AG04449 (cell line): ENCODE measurements around the gene XRN1.
"Not testable (repeated sequence)": the region's sequence is repeated elsewhere in the genome, so short reads cannot be mapped to it uniquely, and the experiment has no call there.

Experiments used
- CTCF ChIA-PET: fragments of 350-600 bp; formaldehyde crosslinking; extraction: SDS; loops from one replicate; lab custom pipeline; 2021; ENCODE audit warnings: antibody characterized with exemption; lab: Yijun Ruan, JAX
- POLR2A ChIA-PET: fragments of 400-600, 350-600 bp; formaldehyde crosslinking; extraction: SDS; loops from one replicate; lab custom pipeline; 2020; ENCODE audit warnings: antibody characterized with exemption, inconsistent platforms; lab: Yijun Ruan, JAX
- DNase-seq: peaks from one replicate; pipeline ENCODE4 v3.0.0-alpha.2; 2010; ENCODE audit warnings: low read depth, low spot score
- H3K4me3 ChIP-seq: 2 replicates; pipeline ENCODE4 v1.5.1; 2011; ENCODE audit warnings: low read depth, mild to moderate bottlenecking, control low read depth, low read length
- TF ChIP-seq, protein P1 (sequence below): IDR thresholded peaks from one replicate; pipeline ENCODE4 v1.5.1; 2011; ENCODE audit warnings: mild to moderate bottlenecking, moderate library complexity, low read length, control low read depth, inconsistent platforms; ENCODE audit not compliant: insufficient read depth; ENCODE audit errors: missing control alignments

Gene XRN1

DNA sequence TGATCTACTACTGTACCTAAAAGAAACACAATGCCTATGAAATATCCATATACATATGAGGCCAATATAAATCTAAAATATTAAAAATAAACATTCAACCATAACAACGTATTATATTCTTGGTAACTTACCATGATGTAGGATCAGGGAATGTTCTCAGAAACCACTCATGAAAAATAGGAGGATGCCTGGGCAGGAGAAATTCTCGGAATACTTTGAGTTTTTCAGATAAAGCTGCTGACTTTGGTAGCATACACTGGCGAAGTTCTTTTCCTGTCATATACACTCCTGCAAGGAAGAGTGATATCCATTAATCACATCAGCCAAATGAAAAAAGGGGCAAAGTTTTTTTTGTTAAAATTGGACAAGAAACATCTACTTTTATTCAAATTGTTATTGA is 11.3 kb upstream of the XRN1 start:
- ChIA-PET POLR2A (no interaction called here), CTCF (no interaction called here)
- H3K4me3 ChIP-seq = no peak overlapping the region
- no peak for DNase-seq
- TF ChIP-seq, protein P1, sequence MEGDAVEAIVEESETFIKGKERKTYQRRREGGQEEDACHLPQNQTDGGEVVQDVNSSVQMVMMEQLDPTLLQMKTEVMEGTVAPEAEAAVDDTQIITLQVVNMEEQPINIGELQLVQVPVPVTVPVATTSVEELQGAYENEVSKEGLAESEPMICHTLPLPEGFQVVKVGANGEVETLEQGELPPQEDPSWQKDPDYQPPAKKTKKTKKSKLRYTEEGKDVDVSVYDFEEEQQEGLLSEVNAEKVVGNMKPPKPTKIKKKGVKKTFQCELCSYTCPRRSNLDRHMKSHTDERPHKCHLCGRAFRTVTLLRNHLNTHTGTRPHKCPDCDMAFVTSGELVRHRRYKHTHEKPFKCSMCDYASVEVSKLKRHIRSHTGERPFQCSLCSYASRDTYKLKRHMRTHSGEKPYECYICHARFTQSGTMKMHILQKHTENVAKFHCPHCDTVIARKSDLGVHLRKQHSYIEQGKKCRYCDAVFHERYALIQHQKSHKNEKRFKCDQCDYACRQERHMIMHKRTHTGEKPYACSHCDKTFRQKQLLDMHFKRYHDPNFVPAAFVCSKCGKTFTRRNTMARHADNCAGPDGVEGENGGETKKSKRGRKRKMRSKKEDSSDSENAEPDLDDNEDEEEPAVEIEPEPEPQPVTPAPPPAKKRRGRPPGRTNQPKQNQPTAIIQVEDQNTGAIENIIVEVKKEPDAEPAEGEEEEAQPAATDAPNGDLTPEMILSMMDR = no peak

DNA sequence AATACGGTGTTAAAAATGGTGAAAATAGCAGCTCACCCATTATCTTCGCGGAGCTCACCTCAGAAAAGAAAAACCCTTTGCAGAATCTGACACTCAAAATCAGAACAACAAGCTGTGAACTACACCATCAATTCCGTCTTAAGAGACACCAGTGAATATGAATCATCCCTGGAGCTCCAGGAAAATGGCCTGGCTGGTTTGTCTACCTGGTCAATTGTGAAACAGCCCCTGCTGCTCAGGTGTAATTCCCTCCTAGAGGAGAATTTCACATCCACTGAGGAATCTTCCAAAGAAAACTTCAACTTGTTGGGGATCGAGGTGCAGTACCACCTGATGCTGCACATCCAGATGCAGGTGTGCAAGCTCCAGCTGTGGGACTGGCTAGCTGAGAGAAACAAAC is 3.0 kb upstream of the XRN1 start:
- TF ChIP-seq, protein P1 = no peak
- DNase-seq = no peak
- H3K4me3 ChIP-seq = no peak overlapping the region
- ChIA-PET POLR2A (no interaction called here), CTCF (no interaction called here)

DNA sequence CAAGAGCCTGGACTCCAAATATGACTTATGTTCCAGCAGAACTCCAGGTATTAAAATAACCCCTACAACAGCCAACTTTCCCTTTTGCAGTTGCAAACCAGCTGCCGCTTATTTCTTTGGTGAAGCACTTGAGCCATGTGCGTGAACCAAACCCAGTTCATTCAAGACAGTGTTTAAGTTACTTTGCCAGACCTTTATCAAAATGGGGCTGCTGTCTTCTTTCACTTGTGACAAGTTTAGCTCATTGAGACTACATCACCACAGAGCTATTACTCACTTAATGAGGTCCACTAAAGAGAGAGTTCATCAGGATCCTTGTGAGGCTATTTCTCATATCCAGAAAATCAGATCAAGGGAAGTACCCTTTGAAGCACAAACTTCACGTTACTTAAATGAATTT is 2.4 kb upstream of the XRN1 start:
- TF ChIP-seq, protein P1 = no peak
- ChIA-PET CTCF (no interaction called here), POLR2A (no interaction called here)
- DNase-seq = no peak
- no peak overlapping the region for H3K4me3 ChIP-seq

DNA sequence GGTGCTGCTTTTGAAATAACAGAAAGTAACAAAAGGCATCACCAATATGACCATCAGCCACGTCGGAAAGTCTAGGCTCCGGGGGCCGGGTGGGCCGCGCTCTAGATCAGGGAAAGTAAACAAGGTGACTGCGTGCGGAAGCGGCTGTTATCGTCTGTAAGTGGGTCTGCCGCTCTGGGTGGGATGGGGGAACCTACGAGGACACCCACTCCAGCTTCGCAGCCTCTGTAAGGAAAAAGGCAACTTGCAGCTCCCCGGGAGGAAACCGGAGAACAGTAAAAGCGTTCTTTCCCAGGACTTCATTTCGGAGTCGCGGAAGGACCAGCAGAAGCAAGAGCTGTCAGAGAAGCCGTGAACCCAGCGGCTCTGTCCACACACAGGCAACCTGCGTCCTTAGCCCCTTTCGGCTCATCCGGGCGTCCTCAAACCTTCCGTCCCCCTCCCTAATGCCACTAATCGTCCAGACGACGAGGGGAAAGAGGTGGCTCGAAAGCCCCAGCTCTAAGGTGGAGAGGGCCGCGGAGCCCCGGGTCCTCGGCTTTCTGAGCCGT is 461 bp downstream of the XRN1 start:
- ChIA-PET POLR2A (no interaction called here), CTCF (no interaction called here)
- TF ChIP-seq, protein P1 = no peak
- H3K4me3 ChIP-seq = peak overlapping the region; percentile 98
- DNase-seq = no peak

DNA sequence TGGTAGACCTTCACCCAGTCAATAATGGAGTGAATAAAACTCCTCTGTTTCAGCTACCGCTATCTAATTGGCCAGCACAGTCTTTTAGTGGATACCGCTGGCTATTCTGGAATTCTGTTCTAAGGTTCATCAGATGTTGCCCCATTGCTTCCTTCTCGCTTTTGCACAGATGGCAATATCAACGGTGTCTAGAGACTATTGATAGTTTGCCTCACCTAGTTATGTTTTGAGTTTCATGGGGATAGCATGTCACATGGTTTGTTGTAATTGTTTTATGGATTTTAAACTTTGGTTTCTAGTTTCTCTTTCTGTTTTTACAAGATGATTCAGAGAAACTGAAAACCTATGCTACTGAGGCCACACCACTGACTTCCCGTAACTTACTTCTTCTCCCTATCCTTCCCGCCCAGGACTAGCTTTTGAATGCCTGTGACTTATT is 2.0 kb downstream of the XRN1 start:
- TF ChIP-seq, protein P1 = no peak
- no peak overlapping the region; the same call in 1 of the 2 replicates for H3K4me3 ChIP-seq
- CTCF ChIA-PET = interaction anchor here (1.1 kb wide), 1 partner anchor 8 kb away, joined by 4 read pairs; no protein-coding TSS in a partner anchor
- POLR2A ChIA-PET = no interaction called here
- no peak for DNase-seq

DNA sequence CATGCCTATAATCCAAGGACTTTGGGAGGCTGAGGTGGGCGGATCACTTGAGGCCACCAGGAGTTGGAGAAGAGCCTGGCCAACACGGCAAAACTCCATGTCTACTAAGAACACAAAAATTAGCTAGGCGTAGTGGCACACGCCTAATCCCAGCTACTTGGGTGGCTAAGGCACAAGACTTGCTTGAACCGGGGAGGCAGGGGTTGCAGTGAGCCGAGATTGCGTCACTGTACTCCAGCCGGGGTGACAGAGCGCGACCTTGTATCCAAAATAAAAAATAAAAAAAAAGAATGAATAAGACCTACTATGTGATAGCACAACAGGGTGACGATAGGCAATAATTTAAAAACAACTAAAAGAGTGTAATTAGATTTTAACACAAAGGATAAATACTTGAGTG is 3.5 kb downstream of the XRN1 start:
- no peak for DNase-seq
- POLR2A ChIA-PET = no interaction called here
- no peak overlapping the region for H3K4me3 ChIP-seq
- CTCF ChIA-PET = interaction anchor here (1.9 kb wide), 1 partner anchor 17 kb away, joined by 4 read pairs; no protein-coding TSS in a partner anchor
- TF ChIP-seq, protein P1 = no peak

DNA sequence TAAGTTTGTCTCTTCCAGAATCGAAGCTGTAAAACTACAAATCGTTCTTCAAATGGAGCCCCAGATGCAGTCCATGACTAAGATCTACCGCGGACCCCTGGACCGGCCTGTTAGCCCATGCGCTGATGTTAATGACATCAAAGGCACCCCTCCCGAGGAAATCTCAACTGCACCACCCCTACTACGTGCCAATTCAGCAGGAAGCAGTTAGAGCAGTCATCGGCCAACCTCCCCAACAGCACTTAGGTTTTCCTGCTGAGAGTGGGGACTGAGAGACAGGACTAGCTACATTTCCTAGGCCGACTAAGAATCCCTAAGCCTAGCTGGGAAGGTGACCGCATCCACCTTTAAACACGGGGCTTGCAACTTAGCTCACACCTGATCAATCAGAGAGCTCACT is 4.8 kb downstream of the XRN1 start:
- DNase-seq, H3K4me3 ChIP-seq, POLR2A ChIA-PET: not testable (repeated sequence)
- CTCF ChIA-PET = interaction anchor here (1.2 to 1.9 kb wide), 2 partner anchors 16 to 552 kb away, joined by 3 to 4 read pairs; no protein-coding TSS in a partner anchor

DNA sequence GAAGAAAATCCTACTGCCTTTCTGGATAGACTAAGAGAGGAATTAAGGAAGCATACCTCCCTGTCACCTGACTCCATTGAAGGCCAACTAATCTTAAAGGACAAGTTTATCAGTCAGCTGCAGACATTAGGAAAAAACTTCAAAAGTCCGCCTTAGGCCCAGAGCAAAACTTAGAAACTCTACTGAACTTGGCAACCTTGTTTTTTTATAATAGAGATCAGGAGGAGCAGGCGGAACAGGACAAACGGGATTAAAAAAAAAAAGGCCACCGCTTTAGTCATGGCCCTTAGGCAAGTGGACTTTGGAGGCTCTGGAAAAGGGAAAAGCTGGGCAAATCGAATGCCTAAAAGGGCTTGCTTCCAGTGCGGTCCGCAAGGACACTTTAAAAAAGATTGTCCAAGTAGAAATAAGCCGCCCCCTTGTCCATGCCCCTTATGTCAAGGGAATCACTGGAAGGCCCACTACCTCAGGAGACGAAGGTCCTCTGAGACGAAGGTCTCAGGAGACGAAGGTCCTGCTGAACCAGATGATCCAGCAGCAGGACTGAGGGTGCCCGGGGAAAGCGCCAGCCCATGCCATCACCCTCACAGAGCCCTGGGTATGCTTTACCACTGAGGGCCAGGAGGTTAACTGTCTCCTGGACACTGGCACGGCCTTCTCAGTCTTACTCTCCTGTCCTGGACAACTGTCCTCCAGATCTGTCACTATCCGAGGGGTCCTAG is 8.2 kb downstream of the XRN1 start:
- POLR2A ChIA-PET, H3K4me3 ChIP-seq, DNase-seq, CTCF ChIA-PET: not testable (repeated sequence)

DNA sequence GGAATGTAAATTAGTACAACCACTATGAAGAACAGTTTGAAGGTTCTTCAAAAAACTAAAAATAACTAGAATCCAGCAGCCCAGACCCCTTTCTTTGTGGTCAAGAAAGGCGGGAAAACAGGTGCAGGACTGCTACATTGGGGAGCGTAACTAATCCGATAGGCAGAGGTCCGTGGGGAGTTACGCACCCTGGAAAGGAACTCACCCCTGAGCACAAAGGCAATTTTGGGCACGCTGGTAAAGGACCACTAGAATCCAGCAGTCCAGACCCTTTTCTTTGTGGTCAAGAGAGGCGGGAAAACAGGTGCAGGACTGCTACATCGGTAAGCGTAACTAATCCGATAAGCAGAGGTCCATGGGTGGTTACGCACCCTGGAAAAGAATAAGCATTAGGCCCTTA is 9.7 kb downstream of the XRN1 start:
- POLR2A ChIA-PET, H3K4me3 ChIP-seq, CTCF ChIA-PET, DNase-seq: not testable (repeated sequence)
